HG02610 (cell line): Measurements from ENCODE around the gene TCF7L2.

ENCODE experiments used
- ATAC-seq: cut with Tn5 transposase; IDR thresholded peaks from one replicate; pipeline ENCODE4 v1.9.1; 2021; ENCODE audit warnings: mild to moderate bottlenecking, moderate library complexity; ENCODE audit not compliant: unreplicated experiment

TCF7L2 gene

DNA sequence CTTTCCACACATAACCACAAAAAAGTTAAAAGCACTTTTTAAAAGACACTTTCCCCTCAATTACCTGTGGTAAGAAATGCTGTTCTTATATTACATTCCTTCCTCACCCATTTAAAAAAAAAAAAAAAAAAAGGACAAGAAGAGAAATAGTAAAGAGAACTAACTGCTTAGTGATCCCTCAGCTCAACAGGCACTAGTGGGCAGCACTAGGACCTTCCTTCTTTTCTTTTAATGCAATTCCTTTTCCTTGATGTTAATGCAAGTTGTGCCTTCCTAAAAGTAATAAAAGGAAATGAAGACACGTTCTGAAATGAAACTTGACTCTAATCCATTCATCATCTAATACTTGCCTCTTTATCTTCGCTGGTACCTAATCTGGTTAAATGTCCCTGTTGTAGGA lies 189.7 kb downstream of the TCF7L2 start:
- no peak for ATAC-seq

DNA sequence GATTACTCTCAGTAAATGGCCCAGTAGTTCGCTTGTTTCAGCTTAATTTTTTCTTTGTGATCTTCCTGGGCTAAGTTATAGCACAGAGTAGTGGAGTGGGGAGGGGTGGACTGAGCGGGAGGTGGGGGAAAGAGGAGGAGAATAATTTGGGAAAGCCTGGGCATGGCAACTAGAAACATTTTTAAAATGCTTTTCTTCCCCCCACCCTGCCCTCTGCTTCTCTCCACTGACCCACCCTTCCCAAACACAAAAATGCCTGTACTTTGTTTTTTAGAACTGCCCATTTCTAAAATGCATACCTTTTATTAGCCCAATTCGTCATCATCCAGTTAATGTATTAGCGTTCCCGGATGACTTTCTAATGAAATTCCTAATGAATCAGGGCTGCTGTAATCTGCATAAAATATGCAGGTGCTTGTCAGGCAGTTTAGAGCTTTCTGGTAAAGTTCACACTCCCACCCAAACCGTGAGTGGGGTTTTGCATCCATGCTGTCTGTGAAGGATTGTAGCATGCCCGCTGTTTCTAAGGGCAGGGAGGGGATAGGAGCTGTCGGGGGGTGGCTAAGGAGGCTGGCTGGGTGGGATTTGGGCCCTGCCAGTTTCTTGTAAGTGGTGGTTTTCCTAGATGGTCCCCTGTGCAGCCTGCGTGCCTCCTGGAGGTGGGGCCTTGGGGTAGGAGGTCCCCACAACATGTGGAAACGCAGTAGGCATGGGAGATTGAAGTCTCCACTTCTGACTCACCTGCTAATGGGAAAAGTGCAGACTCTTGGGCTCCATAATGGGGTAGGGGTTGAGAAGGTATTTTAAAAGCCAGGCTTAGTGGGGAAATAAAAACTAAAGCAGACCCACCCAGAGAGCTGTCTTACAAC lies 190.3 kb downstream of the TCF7L2 start:
- no peak for ATAC-seq

DNA sequence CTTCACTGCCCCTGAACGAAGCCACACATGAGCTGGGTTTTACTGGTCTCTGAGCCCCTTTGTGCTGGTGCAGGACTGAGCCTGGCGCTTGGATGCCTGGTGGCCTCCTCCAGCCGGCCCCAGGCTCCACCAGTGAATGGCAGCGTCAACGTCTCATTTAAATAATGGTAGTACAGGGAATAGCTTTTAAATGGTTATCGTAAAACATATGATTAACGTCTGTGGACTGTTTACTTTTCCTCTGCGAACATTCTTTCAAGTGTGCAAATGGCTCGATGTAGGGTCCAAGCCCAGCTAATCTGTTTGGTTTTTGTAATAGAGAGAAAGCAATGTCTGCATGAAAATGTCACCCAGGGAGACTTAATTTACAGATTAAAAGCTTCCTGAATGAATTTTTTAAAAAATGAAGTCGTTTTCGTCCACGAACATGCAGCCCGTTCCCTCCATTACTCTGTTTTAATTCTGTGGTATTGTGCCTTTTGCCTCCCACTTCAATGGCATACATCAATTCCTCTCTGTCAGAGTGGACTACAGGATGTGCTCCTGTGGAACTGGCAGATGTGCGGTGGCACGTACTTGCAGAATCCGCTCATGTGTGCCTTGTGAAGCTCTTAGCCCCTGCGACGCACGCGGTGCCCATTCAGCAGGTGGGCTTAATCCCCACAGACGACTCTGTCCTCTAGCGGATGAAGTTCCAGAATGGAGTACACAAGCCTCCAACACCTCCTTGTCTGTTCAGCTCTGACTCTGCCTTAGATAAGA lies 192.7 kb downstream of the TCF7L2 start:
- no peak for ATAC-seq

DNA sequence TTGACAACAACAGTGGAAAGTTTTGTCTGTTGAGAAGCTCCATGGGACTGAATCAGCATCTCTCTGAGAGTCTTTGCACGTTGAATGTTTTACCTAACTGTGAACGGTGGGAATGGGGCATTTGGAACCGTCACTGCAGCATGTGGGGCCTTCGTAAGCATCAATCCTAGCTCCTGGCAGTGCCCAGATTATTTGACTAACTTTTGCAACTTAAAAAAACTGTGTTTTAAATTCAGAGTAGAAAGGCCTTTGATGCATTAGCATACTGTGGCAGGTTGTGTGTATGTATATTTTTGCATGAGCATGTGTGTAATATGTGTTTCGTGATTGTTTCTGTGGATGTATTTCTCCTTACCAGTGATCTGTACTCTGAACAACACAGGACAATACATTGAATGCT lies 194.5 kb downstream of the TCF7L2 start:
- no peak for ATAC-seq

DNA sequence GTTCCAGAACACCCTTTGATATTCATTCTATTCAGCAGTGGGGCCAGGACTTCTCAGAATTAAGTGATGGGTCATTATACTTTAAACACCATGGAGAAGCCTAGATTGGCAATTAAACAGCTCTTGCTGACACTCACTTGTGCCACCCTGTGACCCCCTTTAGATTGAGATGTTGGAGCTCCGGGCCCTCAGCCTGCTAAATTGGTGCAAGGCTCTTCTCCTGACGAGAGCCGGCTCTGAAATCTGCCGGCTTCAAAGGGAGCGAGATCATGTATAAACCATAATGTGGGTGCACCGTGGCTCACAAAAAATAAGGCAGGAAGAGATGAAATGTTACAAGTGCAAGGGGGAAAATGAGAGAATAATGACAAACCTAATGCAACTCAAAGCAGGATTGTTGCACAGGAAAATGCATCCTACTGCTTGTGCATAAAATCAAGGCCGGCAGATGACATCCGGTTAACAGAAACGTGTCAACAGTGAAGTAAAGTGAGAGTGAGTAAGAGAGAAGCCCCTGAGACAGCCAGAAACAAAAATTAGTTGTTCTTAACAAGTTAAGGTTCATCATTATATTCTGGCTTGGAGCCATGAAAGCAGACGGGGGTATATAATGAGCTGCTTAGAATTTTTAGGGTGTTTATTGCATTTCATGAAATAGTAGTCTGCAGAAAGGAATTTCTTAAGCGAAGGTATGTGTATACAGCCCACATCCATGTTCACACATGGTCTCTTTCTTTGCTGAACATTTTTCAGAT lies 198.2 kb downstream of the TCF7L2 start:
- ATAC-seq: no peak

DNA sequence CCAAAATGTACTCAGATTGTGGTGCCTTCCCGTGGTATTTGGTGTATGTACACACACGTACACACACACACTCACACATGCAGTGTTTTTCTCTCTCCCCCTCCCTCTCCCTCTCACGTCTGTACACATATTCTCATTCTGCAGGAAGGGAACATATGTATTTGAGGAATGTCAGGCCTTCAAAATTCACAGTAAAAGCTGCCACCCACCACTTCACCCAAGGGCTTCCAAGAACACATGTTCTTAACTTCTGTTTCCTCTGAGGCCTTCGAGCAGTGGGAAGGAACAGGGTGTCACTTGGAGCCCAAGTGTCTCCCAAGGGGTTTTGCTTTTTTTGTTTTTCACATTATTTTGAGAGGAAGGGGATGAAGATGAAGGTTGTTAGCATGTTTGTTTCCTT lies 198.9 kb downstream of the TCF7L2 start:
- no peak for ATAC-seq

DNA sequence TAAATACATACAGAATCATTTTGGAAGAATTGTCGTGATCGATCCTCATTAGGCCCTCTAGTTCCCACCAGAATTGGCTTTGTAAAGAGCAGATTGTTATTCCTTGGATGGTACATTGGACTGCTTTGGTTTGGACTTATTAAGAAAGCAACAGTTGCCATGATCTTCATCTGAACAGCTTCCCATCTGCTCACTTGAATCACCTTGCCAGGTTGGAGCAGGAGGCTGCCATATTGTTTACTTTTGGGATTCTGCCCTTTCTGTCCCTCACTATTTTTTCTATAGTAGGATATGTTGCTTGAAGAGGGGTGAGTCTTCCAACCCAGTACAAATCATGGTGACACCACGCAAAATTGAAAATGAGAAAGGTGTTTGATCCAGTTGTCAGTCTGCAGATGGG lies 199.6 kb downstream of the TCF7L2 start:
- no peak for ATAC-seq

DNA sequence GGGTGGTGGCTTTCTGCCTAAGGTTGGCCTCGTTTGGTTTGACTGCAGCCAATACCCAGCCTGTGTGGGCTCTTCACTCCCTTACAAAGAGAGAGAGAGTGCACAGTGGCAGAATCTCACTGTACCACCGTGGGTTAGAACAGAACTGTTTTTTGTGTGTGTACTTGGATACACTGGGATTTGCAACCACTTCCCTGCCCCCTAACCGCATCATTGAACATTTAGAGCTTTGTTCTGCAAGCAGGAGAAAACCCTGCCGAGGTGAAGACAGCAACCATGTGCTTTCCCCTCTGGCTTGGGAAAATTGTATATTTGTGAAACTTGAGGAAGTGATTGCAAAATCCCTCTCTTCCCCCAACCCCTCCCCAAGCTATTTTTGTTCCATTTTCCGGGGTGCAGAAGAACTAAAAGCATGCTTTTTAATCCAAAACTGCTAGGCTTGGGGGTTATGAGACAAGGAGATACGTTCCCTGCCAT lies 201.2 kb downstream of the TCF7L2 start:
- ATAC-seq: no peak

DNA sequence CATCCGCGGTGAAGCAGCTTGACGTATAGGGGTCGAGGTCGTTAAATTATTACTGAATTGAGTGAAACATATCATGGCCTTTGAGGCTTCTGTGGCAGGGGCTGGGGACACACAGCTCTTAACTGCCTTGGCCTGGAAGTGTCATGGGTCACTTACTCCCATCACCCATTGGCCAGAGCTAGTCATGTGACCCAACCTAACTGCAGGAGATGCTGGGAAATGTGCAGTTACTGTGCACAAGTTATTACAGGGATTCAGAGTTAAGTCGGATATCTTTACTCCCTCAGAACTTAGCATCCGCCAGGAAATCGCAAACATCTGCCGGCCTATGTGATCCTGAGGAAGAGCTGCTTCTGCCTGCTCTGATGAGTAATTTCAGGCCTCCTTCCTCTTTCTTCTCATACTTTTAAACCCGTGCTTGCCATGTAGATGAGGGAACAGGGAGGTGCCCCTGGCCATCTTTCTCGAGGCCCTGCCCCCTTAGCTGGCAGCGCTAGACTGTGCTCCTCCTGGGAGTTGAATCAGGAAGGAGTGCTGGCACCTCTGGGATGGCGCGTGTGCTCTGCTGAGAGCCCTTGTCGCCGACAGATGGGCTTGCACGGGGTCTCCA lies 203.6 kb downstream of the TCF7L2 start:
- ATAC-seq: no peak

DNA sequence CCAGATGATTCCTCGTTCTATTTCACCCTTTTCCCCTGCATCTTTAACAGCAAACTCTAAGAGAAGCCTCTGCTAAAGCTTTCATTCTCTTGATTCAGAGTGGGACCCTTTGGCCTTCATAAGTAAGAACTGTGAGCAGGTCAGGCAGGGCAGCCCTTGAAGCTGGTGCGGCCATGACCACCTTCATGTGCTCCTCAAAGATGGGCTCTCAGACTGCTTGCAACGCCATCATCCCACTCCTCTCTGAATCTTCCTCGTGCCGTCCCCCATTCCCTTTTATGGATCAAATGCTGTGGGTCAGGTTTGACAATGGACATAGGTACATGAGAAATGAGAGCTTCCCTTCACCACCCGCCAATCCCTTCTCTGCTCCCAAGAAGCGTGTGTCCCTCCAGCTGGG lies 207.4 kb downstream of the TCF7L2 start:
- no peak for ATAC-seq

DNA sequence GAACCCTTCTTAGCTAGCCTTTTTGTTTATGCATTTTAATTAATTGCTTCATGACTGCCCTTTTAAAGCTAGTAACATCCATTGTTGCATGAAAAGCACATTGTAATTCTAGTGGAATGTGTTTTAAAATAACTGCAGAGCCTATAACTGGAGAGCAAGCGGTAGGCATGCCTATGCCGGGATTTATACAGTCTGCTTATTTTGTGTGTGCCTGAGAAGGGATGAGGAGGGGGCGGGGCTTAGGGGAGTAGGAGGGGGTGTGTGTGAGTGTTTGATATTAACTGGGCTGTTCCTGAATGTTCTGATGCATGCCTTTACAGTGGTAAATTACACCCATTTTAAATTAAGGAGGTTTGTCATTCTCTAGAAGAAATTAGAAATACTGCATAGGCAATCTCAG lies 208.1 kb downstream of the TCF7L2 start:
- ATAC-seq: no peak

DNA sequence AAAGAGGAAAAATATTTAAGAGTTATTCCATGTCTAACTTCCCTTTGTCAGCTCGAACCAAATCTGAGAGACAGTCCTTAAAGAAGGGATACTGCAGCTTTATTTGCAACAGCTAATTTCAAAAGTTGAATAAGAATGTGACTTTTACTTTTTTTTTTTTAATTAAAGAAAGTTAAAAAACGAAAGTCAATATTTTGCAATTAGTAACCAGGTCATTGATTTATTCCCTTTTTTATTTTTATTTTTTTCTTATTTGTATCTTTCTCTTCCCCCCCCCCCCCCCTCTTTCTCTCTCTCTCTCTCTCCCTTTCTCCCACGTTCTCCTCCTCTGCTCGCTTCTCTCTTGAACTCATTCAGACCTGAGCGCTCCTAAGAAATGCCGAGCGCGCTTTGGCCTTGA lies 209.5 kb downstream of the TCF7L2 start:
- no peak for ATAC-seq

DNA sequence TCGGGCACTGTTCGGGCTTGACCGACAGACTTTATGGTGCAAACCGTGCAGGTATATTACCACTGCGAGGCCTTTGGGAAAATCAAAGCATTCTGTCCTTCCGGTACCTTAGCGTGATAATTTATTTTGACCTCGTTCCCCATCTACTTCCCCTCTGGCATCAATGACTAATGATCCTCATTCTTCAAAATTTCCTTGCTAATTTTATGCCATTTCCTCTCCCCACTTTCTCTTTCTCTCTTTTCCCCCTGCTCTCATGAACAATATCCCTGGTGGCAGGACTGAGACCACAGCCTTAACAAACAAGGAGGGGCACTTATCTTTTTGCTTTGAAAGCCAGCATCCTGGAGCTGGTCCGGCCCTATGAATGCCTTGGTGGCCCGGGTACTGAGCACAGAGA lies 210.6 kb downstream of the TCF7L2 start:
- no peak for ATAC-seq

DNA sequence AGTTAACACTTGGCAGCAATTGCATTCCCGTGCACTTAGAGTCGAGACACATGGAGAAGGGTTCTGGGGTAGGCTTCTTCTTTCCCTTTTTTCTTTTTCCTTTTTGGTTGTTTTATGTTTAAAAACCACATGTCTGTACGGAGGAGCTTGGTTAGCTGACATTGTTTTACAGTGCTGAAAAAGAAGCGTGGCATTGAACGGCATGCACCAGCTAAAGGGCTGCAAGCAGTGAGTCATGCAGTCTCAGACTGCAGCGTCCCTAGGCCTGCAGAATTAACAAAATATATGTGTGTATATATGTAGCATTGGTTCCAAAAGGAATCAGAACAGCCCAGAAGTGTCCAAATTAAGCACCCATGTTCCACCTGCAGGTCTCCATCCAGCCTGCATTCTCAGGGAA lies 211.0 kb downstream of the TCF7L2 start:
- ATAC-seq: no peak

DNA sequence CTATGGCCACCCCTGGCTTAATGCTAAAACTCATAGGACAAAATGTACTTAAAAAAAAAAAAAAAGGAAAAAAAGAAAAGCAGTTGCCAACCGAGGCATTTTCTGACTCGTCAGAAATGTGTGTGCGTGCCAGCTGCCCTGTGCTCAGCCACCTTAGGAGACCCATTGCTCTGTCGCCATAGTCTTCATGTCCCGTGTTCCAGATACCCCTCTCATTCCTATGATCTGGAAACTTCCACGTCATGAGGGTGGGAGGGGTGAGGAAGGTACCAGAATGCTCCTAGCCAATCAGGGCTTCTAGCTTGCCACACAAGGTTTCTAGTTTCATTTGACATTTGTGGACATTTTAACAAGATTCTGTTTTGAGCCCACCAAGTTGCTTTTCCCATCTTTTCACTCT lies 212.9 kb downstream of the TCF7L2 start:
- no peak for ATAC-seq

DNA sequence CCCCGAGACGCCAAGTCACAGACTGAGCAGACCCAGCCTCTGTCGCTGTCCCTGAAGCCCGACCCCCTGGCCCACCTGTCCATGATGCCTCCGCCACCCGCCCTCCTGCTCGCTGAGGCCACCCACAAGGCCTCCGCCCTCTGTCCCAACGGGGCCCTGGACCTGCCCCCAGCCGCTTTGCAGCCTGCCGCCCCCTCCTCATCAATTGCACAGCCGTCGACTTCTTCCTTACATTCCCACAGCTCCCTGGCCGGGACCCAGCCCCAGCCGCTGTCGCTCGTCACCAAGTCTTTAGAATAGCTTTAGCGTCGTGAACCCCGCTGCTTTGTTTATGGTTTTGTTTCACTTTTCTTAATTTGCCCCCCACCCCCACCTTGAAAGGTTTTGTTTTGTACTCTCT lies 215.6 kb downstream of the TCF7L2 start:
- ATAC-seq: no peak

DNA sequence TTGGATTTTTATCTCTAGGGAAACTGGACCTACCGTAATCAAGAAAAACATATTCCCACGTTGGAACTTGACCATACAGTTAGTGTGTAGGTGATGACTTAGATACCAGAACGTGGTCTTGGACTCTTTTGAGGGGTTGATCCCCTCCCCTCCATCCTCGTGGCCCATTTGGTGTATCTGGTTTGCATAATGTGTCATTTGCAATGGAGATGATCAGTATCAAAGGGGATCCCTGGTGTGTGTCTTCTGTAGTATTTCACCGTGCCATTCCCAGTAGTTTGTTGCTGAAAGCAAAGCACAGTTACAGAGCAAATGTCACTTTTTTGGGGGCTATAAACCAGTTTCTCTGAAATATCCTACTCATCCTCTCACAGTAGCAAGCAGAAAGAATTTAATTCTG lies 217.7 kb downstream of the TCF7L2 start:
- no peak for ATAC-seq

DNA sequence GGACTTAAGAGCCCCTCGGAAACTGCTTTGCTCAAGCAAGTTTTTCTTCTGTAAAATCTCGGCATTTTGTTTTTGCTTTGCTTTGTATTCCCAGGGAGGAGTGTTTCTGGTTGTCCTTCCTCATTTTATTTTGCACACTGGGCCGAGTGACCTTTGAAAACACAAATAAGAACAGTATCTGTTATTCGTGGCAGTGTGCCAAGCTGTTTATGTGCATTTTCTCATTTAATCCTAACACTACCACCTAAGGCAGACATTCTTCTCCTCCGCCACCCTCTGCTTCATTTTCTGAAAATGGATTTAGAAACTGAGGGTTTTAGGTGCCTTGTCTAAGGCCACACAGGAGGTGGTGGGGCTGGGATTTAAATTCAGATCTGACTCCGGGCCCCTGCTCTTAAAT lies 218.5 kb downstream of the TCF7L2 start:
- ATAC-seq: no peak

DNA sequence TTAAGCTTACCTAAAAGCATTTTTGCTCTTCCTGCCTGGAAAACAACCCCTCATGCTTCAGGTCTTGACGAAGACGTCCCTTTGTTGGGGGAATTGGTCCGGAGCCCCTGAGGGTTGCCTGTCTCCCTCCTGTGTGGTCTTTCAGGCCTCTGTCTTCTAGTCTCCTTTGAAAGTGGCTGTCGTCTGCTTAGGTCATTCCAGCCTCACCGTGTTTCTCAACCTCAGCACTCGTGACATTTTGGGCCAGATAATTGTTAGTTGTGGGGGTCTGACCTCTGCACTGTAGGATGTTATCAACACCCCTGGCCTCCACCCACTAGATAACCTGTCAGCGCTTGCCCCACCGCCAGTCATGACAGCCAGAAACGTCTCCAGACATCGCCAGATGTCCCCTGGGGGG lies 219.1 kb downstream of the TCF7L2 start:
- ATAC-seq: no peak

DNA sequence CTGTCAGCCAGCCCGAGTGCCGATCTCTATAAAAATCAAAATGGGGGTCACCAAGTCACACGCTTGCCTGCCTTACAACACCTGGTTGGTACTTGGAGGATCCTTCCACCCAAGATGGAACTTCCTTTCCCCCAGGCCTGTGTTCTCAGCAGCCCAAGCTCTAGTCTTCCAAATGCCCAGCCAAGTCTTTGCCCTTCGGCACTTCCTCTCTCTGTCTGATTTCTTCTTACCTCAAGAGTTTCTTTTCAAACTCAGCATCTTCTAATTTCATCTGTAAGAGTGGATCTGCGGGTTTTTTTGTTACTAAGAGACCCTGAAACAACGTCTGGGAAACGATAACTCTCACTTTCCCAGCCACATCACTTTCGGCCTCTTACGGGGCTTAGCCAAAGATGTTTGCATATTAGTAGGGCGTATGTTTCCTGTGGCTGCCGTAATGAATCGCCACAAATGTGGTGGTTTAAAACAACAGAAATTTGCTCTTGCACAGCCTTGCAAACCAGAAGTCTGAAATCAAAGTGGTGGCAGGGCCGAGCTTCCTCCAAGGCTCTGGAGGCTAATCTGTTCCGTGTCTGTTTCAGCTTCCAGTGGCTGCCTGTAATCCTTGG lies 219.9 kb downstream of the TCF7L2 start:
- peak; percentile 97 for ATAC-seq

DNA sequence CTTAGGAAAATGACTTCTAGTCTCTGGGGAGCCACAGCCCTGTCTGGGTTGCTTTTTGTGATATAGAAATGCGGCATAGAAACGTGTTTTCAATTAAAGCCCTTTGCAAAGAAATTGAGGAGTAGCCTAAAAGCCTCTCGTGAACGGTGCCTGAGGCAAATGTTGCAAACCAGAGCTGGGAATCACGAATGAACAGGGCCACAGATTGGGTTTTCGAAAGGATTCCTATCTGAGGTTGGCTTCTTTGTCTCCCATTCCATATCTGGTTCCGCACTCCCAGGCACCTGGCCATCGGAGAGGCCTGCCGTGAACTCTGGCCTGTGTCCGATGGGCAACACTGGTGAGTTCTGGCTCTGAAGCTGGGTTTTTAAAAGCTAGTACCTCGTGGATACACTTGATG lies 221.6 kb downstream of the TCF7L2 start:
- ATAC-seq: no peak
